OCI-M1 (cell line): Measurements from ENCODE around the gene CD52.
A peak's percentile ranks its signal among the peaks of the same experiment; 100 is the strongest.
"Not testable (repeated sequence)": the region's sequence is repeated elsewhere in the genome, so short reads cannot be mapped to it uniquely, and the experiment has no call there.

Experiments used
- DNase-seq: peaks from one replicate; lab custom pipeline; 2025; lab: John Stamatoyannopoulos, UW

Gene CD52

DNA sequence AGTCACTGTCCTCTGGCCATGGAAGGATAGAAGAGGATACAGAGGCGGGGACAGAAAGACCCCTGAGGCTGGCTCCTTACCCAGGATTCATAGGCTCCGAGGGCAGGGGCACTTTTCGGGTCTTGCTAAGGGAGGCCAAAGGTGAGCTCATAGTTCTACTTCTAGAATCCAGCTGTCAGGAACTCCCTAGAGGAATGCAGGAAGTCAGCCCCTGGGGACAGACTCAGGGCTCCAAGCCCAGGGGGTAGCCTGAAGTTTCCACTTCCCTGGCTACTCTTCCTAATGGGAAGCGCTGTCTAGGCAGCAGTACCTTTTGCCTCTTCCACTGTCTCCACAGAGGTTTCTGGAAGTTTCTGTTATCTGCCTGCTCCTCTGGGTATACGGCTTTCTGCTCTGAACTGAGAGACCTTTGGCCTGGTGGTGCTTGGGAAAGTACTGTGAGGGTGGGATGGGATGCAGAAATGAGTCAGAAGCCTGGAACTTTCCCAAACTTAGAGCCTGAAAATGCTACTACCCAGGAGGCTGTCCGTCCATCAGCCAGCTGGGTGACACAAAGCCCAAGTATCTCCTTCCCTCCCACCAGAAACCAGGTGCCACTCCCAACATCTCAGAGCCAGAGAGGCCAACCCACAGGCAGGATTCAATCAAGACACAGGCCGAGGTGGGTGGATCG, 14.9 kb upstream of the CD52 start:
- no peak for DNase-seq

DNA sequence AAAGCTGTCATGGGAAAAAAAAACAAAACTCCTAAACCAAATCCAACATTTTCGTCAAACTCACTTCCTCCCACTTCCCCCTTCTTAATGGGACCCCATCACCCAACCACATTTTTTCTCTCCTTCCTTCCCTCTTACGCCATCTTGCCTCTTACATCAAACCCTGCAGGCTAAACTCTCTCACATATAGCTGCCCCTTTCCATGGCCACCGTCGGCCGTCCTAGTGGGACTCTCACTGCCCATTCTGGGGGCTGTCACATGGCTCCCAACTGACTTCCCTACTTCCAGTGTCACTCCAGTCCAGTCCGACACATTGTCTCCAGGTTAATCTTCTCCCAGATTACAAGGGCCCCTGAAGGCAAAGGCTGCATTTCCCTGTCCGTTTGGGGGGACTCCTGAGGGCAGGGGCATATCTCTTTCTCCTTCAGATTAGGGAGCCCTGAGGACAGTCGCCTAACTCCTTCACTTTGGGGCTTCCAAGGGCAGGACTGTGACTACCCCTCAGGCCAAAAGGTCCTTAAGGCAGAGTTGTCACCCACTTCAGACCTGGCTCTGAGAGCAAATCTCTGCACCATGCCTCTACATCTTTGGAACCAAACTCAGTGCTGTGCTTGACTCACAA, 12.0 kb upstream of the CD52 start:
- DNase-seq = no peak

DNA sequence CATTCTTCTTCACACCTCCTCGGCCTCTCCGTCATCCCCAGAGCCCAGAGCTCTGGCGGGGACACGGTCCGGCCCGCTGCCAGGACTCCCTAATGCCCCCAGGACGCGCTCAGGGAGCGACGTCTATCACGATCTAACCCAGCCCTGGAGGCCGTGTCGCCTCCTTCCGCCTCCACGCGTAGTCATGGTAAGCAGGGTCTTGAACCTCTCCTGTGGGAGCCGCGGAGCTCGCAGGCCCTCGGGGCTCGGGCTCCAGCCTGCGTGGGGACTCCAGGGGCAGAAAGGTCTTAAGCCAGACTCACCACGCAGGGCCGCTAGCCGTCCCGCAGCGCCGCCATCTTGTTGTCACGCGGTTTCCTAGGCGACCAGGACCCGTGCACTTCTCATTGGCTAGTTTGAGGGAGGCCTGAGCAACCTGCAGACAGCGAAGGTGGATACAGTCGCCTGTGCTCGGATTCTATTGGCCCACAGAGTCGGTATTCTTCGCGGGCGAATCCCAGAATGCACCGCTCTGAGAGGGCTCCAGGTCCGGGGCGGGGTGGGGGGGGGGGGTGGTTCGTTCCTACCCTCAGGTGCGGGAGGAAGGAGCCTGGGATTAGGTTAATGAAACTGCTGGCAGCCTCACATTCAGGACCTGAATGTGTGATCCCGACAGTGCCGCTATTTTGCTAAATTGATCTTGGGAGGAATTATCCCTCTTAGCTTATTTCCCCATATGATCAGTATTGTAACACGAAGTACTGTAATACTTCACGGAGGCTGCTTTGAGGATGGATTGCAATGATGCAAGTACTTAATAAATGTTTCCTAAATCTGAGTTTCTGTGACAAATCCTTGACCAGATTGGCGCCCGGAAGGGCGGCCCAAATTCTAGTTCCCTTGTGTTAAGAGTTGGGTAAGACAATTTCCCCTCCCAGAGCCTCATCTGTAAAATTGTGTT, 11.2 kb upstream of the CD52 start, which contains the start of gene UBXN11:
Gene UBXN11 (minus strand): TSS at position 347 of the 940 bp plus-strand sequence. CDS start 3,753 bp downstream, outside the sequence.
- DNase-seq = peak; percentile 97

DNA sequence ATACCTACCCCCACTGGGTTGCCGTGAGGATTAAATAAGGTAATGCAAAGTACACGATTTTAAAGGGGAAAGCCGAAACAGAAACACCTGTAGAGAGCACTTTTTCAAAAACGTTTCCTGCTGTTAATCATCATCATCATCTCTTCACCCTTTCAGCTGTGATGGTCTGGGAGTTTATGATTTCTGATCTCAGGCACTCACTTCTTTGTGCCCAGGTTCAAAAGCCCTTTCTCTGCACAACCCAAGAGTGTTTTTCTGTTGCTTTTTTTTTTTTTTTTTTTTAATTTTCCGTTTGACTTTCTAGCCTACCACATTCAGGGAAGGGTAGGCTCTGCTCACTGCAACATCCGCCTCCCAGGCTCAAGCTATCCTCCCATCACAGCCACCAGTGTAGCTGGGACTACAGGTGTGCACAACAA, 10.4 kb upstream of the CD52 start:
- DNase-seq = no peak

DNA sequence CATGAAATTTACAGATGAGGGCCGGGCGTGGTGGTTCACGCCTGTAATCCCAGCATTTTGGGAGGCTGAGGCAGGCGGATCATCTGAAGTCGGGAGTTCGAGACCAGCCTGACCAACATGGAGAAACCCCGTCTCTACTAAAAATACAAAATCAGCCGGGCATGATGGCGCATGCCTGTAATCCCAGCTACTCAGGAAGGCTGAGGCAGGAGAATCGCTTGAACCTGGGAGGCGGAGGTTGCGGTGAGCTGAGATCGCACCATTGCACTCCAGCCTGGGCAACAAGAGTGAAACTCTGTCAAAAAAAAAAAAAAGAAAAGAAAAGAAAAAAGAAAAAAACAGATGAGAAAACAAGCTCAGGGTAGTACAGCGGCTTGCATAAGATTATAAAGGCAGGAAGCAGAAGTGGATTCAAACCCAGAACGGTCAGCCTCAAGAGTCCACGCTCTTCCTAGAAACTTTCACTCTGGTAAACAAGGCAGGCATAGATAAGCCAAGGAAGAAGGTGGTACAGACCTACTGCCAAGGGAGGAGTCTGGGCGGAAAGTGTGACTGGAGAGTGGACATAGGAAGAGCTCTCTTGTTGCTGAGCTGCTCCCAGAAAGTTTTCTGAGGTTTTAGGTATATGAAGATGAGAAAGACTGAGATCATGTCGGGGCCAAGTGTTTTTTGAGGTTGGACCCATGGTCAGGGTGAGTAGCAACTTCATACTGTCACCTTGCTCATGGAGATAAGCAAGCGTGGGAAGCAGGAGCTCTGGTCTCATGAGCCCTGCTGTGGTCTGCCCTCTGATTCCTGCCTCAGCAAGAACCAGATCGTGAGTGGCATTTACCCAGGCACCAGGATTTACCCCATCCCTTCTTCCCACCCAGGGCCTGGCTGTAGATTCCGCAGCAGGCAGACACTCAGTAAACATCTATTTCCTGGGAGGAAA, 9.5 kb upstream of the CD52 start:
- DNase-seq = peak; percentile 67

DNA sequence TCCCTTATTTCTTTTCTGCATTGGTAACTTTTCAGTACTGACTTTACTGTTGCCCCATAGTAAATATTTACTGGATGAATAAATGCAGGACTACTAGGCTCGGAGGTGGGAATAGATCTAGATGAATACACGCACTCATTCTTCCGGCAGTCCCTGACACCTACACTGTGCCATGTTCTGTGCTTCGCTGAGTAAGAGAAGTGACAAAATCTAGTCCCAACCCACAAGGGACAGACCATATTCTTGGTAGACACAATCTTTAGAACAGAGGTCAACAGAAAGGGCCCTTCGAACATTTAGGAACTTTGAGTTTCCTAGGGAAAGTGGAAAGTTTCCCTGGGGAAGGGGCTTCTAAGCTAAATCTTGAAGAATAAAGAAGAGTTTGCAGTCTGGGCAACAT, 3.3 kb upstream of the CD52 start:
- no peak for DNase-seq

DNA sequence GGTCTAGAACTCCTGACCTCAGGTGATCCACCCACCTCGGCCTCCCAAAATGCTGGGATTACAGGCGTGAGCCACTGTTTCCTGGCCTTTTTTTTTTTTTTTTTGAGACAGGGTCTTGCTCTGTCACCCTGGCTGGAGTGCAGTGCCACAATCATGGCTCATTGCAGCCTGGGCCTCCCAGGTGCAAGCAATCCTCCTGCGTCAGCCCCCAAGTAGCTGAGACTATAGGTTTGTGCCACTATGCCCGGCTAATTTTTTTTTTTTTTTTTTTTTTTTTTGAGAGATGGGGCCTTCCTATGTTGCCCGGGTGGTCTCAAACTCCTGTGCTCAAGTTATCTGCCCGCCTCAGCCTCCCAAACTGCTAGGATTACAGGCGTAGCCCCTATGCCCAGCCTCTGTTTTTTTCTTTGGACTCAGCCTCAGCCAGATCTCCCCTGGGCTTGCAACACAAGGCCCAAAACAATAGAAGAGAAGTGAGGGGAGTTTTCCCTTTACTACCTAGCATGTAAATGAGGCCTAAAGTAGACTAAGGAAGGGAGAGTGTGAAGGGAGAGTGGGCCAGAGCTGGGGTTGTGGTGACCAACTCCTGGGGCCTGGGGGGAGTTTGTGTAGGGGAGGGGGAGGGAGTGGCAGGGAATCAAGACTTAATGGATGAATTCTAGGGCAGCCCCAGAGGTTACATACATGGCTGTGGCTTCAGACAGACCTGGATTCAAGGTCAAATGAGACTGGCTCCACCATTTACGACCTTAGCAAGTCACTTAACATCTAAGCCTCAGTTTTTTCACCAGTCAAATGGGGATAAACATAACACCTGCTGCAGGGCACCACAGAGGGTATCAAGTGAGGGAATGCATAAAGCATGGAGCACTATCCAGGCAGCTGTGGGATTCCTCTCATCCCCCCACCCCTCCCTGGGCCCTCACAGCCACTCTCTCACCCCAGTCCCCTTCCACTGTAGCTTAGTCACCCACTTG, 1.6 kb upstream of the CD52 start:
- no peak for DNase-seq

DNA sequence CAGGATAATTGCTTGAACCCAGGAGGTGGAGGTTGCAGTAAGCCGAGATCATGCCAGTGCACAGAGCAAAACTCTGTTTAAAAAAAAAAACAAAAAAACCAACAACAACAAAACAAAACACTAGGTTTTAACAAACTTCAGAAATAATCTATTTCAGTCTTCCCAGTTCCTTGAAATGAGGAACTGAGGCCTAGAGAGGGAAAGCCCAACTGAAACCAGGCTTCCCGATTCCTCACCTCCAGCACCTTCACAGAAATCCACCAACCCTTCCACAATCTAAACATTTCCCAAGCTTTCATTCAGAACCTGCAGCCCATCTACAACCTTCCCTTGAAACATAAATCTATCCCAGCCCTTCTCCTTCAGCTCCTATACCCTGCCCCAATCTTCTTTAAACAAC, 612 bp upstream of the CD52 start:
- no peak for DNase-seq

DNA sequence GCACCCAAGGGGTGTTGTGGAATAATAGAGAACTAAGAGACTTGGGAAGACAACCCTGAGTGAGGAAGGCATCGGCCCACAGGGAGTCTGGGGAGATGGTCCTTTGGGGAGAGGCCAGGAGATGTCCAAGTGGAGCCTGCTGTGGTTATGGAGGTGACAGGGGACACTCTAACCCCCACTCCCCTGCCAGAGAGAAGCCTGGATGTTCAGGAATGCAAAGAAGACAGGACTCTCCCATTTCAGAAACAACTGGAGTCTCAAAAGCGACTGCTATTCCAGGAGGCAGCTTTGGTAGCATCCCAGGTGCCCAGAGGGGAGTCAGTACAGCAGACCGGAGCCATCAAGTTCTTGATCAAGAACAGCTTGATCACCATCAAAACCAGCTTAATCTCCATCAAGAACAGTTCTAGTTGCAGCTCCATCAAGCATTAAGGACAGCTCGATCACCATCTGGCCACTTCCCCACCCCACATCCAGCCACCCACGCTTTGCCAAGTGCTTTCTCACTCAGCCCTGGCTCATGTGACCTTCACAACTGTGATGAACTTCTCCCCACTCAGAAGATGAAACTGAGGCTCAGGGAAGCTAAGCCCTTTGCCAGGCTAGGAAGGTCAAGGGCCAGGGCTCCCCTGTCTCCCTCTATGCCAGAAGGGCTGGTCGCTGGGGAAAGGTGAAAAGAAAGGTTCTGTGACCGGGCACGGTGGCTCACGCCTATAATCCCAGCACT, 743 bp downstream of the CD52 start:
- DNase-seq = peak; percentile 16

DNA sequence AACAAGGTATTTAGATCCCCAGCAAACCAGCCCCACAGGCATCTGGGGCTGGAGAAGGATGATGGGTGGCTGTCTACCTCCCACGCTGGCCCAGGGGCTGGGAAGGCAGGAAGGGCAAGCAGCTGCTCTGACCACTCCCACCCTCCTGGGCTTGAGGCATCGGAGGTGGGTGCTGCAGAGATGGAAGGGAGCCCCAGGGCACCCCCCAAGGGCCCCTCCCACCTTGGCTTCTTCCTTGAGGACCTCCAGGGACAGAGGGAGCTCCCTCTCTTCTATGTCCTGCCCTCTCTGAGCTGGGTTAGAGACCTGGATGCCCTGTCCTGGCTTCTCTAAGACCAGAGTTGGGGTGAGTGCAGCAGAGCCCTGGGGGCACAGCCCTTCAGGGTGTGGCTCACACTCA, 3.1 kb downstream of the CD52 start:
- no peak for DNase-seq

DNA sequence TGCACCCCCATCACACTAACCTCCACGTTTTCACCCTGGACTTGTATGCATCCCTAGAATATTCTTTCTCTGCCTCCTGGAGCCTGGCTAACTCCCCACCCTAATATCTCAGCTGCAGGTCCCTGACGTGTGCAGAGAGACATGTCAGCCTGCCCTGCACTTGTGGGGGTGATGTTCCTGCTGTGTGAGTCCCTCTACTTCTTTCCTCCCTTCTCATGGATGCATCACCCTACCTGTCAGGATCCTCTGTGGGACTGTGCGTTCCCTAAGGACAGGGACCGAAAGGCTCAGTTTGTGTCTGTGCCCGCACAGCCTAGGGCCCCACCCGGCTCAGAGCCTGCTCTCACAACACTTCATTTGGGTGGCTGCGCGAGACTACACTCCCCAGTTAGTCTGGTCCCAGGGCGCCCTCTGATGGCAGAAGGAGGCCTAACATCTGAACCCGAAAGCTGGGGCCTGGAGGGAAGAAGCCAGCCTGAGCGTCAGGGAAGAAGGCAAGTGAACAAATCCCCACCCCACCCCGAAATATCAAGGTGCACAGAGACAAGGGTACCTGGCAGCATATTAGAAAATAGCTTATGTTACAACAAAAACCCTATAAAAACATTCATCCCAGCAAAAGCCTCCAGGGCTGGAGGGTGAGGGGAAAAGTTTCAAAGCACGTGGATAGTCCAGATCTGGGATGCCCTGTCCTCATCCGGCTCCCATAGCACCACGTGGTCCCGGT, 3.7 kb downstream of the CD52 start:
- peak; percentile 93 for DNase-seq

DNA sequence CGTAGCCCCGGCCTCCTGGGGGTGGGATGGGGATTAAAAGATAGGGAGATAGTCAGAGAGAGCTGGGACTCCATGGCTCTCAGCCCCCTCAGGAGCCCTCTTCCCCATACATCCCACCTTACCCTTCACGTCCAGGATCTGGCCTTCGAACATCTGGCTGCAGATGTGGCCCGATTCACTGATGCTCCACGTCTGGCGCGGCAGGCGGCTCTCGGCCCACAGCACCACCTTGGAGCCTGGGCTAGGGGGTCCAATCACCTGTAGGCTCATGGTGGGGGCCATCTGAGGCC, 4.2 kb downstream of the CD52 start:
- no peak for DNase-seq

DNA sequence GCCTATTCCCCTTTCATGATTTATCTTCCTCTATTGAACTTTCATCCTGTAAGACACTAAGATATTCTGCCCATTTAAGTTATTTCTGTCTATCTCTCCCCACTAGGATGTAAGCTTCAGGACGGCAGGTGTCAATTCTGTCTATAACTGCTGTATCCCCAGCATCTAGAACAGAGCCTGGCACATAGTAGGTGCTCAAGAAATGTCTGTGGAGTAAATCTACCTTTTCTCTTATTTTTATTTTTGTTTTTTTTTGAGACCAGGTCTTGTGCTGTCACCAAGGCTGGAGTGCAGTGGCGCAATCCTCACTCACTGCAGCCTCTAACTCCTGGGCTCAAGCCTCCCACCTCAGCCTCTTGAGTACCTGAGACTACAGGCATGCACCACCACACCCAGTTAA, 5.6 kb downstream of the CD52 start:
- no peak for DNase-seq

DNA sequence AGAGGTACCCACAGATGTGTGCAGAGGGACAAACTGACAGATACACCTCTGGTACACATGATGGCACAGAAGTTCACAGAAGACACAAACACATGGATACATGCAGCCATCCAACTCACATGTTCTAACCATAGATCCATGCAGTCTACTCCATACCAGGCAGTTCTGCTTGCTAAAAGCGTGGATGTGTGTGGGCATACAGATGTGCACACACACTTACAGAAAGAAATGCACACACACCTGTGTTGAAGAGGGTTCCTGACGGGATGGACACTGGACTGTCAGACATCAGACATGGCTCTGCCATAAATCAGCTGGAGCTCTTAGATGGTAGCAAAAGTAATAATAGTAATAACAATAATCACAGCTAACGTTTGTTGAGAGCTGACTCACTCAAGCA, 6.8 kb downstream of the CD52 start:
- DNase-seq = no peak

DNA sequence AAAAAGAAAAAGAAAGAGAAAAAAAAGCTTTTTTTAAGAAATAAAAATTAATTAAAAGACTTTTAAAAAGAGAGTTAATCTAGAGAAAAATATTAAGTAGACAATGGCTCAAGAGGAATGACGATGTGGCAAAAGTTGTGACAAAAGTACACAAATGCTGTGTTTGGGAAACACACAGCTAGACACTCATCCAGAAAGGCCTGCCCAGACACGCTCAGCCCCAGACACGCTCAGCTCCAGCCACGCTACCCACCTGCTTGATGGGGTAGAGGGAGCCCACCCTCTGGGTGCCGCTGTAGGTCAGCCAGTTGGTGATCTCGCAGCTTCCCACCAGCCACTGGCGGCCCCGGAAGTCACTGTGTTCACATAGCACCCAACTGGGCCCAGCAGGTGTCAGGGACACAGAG, 10.2 kb downstream of the CD52 start:
- peak; percentile 23 for DNase-seq

DNA sequence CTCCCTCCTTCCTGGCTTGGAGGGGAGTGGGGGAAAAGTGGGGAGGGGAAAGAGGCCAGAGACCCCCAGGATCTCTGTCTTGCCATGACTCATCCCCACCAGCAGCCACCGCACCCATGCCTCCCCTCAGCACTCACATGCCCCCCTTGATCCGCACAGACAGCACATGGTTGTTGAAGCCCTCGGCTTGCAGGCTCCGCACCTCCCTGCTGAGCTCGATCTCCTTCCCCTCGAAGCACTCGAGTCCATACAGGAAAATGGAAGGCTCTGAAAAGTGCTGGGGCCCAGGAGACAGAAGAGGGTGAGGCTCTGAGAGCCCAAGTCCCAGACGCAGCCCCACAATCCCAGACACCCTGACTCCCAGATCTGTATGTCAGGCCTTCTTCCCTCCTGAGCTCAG, 10.8 kb downstream of the CD52 start:
- no peak for DNase-seq

DNA sequence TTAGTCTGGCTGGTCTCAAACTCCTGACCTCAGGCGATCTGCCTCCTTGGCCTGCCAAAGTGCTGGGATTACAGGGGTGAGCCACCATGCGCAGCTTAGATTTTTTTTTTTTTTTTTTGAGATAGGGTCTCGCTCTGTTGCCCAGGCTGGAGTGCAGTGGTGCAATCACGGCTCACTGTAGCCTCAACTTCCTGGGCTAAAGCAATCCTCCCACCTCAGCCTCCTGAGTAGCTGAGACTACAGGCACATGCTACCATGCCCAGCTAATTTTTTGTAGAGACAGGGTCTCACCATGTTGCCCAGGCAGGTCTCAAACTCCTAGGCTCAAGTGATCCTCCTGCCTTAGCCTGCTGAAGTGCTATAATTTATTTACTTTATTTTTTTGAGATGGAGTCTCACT, 11.6 kb downstream of the CD52 start:
- not testable (repeated sequence) for DNase-seq

DNA sequence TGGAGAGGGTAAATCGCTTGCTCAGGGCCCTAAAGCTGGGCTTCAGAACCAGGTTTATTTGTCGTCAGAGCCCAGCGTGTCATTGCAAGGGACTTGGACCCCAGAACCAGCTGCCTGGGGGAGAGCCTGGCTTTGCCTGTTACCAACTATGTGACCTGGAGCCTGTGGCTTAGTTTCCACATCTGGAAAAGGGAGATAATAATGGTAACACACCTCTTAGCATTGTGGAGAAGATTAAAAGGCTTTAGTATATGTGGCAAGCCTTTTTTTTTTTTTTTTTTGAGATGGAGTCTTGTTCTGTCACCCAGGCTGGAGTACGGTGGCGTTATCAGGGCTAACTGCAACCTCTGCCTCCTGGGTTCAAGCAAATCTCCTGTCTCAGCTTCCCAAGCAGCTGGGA, 12.5 kb downstream of the CD52 start:
- no peak for DNase-seq

DNA sequence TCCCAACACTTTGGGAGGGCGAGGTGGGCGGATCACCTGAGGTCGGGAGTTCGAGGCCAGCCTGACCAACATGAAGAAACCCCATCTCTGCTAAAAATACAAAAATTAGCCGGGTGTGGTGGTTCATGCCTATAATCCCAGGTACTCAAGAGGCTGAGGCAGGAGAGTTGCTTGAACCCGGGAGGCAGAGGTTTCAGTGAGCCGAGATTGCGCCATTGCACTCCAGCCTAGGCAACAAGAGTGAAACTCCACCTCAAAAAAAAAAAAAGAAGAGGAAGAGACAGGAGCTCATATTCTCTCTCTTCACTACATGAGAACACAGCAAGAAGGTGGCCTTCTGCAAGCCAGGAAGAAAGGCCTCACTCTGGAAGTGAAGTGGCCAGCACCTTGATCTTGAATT, 15.6 kb downstream of the CD52 start:
- not testable (repeated sequence) for DNase-seq
